Activated naive CD4-positive, alpha-beta T cell treated with Interleukin-2 at 50 U/mL for 16 hours (primary cell): ENCODE data around the gene TMEM240.
"Not testable (repeated sequence)": the region's sequence is repeated elsewhere in the genome, so short reads cannot be mapped to it uniquely, and the experiment has no call there.

Experiments
- DNase-seq: peaks from one replicate; pipeline ENCODE4 v3.0.0-alpha.2; 2020

Gene TMEM240

DNA sequence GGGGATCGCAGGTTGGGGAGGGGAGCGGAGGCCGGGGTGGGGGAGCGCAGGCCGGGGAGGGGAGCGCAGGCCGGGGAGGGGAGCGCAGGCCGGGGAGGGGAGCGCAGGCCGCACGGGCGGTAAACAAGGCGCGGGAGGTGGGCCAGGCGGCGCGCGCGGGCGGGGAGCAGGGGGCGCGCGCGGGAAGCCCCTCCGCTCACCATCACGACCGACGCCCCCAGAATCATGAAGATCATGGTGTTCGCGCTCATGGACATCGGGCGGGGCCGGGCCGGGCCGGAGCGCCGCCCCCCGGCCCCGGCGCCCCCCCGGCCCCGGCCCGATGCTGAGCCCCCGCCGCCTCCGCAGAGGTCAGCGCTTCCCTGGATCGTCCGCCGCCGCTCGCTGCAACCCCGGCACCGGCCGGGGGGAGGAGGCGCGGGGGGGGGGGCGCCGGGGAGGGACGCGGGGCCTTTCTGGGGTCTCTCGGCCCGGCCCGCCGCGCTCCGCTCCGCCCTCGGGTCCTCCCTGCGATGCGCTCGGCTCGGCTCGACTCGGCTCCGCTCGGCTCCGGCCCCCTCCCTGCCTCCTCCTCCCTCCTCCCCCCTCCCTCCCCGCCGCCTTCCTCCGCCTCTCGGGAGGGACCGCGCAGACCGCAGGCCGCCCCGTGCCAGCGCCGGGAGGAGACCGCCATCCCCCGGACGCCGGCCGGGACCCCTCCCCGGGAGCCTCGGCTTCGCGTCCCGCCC is at the start of gene TMEM240:
TSS of gene TMEM240 (minus strand) at position 535 of the 728 bp plus-strand sequence. CDS start at position 257, 278 bp downstream.
- DNase-seq, result peak; percentile 48

DNA sequence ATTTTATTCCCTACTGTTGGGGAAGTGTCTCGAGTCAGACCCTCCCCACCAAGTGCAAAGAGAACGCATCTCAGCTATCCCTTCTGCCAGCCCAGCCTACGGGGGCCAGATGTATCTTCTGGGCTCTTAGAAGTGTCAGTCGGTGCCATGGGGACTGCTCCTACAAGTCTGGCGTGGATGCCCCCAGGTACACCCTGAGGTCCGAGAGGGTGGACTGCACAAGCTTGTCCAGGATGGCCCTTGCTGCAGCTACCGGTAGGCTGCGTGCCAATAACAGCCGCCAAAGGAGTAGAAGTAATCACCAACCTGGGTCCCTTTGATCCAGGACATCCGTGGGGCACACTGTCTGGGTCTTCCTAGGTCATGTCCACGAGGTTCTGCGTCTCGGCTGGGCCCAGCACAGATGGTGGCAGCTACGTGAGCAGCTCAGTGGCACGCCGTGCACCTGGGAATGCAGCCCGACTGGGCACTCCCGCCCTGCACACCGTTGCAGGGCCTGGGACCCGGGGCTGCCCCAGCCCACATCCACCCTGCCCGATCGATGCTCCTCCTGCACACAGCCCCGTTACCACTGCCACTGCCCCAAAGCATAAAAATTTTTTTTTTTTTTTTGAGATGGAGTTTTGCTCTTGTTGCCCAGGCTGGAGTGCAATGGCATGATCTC is 43.1 kb upstream of the TMEM240 start:
- DNase-seq, result no peak

DNA sequence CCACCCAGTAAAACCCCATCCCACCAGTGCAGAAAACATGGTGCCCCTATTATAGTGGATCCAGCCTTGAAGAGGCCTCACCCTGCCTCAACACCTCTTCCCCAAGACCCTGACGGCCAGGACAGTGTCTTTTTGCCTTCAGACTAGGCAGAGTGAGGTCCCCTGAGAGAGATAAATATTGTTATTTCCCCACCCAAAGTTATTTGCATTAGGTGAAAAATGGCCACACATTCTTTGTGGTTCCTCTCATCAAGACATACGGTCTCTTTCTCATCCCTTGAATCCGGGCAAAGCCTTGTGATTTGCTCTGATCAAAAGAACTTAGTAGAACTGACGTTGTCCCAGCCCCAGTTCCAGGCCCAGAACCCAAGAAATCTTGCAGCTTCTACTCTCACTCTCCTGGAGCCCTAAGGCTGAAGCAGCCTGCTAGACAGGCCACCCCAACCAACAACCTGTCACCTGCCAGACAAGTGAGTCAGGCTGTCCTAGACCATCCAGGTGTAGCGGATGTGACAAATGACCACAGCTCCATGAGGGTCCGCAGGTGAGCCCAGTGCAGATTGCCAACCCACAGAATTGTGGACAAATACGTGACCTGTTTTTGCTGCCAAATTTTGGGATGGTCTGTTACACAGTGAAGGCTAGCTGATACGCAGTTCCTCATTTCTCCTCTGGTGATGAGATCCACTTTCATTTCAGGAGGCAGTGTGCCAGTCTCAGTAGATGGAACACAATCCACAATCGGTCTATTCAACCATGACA is 42.3 kb upstream of the TMEM240 start:
- no peak for DNase-seq

DNA sequence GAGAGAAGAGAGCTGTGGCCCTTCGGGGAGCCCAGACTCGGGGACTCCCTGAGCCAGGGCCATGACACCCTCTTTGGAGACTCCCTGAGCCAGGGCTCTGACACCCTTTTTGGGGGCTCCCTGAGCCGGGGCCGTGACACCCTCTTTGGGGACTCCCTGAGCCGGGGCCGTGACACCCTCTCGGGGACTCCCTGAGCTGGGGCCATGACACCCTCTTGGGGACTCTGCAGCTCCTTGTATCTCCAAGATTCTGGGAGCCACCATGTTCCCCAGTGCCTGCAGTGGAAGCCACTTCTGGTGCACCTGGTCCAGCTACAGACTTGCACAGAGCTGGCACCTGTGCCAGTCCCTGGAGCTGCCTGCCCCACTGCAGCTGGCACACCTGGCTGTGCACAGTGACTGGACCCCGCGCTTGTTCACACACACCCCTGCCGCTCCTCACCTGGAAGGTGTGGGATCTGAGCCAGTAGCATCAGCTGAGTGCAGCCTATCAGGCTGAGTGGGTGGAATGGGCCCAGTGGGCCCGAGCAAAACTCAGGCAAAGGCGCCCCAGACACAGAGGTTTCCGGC is 38.0 kb upstream of the TMEM240 start:
- DNase-seq, result no peak

DNA sequence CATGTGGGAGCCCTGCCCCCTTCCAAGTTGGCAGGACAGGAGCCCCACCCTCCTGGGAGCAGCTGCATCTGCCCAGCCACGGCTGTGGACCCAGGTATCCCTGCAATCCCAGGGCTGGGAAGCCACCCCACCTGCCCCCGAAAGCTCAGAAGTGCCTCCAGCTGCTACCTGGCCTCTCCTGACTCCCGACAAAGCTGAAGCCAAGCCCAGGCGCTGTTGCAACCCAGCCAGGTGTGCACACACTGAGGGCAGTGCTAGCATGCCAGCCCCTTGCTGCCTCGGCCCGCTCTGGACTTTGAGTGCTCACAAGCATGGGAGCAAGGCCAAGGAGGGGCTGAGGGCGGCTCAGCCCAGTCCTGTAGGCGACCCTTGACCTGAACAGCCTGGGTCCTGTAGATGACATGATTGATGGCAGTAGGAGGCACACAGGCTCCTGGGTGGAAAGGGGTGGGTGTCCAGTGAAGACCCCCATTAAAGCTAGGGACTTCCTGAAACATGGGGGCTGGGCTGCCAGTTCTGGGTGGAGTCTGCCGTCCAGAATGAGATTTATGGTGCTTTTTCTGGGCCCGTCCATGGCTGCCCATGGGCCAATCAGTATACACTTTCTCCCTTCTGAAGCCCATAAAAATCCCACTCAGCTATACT is 37.1 kb upstream of the TMEM240 start:
- DNase-seq, result no peak

DNA sequence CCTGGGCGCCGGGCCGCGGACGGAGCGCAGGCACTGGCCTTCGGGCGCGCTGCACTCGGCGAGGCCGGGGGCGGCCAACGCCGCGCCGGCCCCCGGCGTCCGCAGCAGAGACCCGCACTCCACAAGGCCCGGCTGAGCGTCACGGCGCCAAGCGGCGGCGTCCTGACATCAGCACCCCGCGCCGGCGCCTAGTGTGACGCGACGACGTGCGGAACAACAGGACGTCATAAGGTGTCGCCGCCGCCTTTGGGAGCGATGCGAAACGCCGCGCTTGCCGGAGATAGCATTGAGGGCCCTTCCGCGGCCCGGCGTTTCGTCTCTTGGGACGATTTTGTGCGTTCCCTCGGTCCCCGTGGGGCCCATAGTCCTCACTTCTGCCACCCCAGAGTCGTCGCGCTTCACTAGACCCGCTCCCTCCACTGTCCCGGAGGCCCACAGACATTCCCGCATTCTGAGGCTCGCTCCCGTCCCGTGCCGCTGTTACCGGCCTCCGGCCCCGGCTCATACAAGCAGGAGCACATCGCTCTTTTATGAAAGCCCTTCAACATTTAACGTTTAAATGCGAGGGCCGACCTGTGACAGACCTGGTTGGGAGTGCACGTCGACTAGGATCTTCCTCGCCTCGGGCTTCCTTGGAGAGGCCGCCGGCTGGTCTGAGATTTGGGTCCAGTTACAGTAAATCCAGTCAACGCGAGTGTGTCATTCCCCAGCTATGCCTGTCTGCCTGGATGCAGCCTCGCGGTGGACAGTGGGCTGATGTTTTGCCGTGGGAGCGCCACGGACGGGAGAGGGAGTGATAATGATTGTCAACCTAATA is 34.5 kb upstream of the TMEM240 start, which contains the start of gene SSU72:
TSS of gene SSU72 (minus strand) at position 143 of the 817 bp plus-strand sequence. CDS start 306 bp downstream, outside the sequence.
- DNase-seq, result peak; percentile 93

DNA sequence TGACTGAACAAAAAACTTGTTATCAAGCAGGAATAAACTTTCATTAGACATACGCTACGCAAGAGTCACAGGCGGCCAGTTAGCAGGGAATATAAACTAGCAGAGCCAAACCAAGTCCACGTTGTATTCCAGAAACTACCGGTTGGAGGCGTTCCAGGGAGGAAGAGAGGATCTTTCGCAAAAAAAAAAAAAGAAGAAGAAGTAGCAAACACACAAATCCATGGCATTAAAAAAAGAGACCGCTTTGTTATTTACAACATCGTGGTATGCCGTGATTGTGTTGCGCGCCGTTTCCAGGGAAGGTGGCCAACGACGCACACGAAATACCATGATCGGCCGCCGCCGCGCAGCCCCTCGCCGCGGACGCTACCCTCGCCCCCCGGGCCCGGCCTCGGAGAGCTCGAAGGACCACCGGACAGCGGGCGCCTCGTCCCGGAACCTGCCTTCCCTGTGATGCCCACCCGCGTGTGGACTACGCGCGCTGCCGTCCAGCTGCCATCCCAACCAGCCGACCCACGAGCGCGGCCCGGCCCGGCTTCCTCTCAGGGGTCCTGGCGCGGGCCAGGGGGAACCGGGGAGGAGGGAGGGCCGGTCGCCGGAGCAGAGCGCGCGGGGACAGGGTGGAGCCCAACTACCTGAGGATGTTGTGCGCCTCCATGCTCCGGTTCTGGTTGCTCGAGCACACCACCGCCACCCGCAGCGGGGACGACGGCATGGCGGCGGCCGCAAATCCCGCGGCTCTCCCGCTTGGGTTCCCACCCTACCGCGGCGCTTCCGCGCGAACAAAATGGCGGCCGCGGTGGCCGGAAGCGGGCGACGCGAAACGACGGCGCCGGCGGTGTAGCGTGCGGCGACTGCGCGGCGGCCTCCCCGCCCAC is 33.7 kb upstream of the TMEM240 start:
- DNase-seq, result peak; percentile 73

DNA sequence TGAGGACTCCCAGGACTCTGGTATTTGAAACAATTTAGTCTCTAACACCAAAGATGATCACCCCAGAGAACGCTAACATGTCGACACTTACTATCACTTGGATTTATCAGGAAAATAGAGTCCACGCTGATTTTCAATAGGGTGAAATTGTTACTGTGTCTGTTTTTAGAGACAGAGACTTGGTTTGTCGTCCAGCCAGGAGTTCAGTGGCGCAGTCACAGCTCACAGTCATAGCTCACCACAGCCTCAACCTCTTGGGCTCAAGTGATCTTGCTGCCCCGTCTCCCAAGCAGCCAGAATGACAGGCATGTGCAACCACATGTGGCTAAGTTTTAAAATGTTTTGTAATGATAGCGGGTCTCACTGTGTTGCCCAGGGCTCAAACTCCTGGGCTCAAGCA is 28.9 kb upstream of the TMEM240 start:
- DNase-seq, result no peak

DNA sequence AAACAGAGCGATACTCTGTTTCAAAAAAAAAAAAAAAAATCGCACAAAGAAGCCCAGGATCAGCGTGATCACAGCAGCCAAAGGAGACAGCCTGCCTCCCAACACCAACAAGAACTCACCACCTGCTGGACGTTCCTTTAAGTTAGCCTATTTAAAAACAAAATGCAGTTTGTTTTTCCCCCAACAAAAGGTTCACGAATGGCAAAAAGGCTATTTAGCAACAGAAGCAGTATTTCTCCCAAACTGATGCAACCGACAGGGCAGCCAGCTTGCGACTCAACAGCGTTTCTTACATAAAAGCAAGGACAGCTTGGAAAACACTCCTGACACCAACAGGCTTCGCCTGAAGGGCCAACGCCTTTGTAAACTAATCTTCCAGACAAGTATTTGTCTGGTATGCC is 27.5 kb upstream of the TMEM240 start:
- DNase-seq, result no peak

DNA sequence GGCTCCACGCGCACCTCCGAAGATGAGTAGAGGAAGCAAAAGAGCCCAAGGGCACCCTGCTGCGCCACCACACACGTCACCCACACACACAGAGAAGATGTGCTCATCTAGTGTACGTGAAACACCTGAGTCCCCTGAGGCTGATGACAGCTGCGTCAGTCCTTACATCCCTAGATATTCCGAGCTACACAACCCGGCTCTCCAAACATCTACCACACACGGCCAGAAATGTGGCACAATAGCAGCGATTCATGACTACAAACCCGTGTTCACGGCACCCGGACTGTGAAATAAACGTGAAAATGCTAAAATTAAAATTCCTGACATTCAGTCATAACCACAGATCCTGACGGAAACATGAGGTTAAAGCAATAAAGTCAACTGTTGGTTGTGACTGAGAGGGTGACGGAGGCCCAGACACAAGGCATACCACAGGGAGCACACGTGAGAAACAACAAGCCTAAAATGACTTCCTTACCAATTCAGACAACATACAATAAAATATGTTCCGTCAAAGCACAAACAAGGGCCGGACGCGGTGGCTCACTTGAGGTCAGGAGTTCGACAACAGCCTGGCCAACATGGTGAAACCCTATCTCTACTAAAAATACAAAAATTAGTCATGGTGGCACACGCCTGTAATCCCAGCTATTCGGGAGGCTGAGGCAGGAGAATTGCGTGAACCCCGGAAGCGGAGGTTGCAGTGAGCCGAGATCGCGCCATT is 26.9 kb upstream of the TMEM240 start:
- DNase-seq, result no peak

DNA sequence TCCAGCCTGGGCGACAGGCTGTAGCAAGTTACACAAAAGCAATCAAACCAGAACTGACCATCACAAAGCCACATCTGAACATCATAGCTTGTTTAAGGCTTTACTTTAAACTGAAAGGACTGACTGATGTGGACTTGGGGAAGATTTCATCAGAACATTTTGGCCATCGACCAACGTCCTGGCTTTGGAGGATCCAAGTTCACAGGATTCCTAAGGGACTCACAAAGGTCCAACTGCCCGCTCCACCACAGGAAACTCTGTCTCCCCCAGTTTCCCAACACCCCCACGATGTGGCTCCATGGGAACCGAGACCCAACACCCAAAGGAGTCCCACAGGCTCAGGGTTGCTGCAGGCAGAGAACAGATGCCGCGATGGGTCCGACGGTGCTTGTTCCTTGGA is 24.9 kb upstream of the TMEM240 start:
- no peak for DNase-seq

DNA sequence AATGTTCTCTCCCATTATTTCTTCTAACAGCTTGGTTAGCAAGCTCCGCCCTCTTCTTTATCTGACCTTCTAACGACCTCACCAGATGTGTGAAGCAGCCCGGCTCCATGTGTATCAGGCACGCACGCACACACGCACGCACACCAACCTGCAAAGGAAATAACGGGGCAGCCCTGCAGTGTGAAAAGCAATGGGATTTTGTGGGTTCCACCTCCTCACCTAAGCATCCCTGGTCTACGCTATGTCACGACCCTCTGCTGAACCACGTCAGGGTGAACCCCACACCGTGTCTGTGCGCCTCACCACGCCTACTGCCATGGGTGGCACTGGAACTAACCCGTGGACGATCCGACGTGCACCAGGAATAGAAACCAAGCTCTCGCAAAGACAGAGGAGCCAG is 23.8 kb upstream of the TMEM240 start:
- DNase-seq, result no peak

DNA sequence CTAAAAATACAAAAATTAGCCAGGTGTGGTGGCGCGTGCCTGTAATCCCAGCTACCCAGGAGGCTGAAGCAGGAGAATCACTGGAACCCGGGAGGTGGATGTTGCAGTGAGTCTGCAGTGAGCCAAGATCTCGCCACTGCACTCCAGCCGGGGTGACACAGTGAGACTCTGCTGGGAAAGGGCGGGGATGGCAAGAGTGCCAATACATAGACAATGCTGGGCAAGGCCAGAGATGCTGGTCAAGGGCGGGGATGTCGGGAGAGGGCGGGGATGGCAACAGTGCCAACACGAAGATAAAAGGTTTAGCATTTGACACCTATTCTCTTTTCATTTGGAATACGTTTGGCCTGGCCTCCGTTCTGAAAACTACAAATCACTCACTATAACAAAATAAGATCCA is 23.3 kb upstream of the TMEM240 start:
- DNase-seq, result no peak

DNA sequence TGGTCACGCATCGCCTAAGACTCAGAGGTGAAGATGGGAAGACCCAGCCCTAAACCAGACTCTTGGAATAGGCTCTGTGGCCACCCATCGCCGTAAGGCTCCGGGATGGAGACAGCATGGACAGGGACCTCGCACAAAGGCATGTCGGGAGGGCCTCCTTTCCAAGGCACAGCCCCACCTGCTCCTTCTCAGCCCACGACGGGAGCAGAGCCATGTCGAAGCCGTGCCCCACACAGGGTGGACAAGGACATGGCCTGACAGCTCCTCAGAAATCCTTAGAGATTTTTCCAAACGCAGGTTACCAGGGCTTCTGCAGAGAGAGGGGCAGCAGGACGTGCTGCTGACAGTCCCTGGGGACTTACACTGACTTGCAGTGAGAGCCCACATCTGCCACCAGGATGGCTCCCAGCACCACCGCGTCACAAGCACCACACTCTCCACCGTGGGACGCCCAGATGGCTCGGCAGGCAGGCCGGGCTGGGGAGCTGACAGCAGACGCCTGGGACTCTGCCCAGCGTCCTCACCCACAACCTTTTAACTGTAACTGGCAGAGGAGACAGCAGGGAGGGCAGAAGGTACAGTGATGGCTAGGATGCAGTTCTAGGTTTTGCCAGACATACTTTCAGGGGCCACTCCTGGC is 22.3 kb upstream of the TMEM240 start:
- no peak for DNase-seq

DNA sequence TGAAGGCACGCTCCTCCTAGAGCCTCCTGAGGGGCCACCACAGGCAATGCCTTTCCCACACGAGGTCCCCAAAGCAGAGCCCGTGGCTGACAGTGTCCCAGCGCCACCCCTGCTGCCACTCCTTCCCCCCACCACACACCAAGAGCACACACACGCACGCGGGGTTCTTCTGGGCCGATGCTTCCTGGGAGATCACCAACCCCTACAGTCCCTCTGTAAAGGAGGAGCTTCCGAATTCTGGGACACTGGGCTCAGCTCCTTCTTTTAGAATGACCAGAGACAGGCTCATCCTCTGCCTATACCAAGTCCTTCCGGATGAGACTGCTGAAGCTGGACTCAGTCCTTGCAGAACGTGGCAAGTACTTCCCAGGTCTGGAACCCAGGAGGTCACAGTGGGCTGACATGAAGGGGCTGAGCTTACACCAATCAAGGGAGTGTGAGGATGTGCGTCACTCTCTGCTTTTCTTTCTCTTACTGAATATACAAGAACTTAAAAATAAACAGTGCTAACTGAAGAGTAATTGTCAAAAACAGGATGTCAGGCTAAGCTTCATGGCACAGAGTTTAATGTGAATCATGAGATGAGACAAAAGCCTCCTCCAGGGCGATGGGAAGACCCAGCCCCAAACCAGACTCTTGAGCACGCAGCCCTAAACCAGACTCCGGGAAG is 21.5 kb upstream of the TMEM240 start:
- no peak for DNase-seq

DNA sequence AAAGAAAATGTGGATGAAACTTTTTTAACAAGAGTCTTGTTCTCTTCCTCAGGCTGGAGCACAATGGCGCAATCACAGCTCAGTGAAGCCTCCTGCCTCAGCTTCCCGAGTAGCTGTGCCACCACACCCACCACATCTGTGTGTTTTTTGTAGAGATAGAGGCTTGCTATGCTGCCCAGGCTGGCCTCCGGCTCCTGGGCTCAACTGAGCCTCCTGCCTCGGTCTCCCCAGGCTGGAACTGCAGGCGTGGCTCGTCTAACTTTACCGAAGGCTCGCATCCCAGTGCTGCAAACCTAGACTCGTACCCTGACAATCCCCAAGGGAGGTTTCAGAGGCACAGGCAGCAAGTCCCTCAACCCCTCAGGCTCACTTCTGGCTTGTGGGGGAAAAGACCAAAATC is 19.8 kb upstream of the TMEM240 start:
- no peak for DNase-seq

DNA sequence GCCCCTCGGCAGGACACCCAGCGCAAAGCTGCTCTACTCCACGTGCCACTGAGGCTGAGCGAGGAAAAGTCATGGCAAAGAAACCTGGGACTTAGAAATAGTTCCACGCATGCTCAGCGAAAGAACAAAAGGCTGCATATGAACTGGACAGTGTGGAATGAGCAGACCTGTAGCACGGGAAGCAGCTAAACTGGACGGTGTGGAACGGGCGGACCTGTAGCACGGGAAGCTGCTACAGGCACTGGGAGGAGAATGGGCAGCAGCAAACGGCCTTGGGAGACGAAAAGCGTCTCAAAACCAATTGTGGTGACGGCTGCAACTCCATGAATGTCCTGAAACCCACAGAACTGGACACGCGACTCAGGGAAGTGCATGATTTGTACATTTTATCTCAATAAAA is 18.6 kb upstream of the TMEM240 start:
- DNase-seq, result no peak

DNA sequence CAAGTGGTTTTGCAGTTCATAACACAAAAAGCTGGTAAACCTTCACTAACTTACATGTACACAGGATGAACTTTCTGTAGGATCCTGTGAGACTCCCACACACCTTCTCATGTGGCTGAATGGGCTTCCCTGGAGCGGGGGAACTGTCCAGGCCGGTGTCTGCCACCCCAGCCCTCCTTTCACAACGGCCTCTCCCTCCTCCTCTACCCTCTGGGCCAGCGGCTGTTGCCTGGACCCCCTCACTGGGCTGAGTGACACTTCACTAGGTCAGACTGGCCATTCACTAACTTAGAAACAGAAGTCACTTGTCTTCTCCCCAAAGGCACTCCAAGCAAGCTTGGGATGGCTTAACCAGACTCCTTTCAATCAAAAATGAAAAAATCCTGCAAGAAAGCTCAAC is 18.2 kb upstream of the TMEM240 start:
- no peak for DNase-seq

DNA sequence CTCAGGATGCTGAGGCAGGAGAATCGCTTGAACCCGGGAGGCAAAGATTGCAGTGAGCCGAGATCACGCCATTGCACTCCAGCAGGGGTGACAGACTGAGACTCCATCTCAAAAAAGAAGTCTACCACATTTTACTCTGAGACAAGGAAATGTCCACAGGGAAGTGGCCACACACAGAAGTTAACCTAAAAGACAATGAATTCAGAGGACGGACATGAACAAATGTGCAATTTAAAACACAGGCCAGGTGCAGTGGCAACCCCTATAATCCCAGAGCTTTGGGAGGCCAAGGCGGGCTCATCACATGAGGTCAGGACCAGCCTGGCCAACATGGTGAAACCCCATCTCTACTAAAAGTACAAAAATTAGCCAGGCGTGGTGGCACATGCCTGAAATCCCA is 17.3 kb upstream of the TMEM240 start:
- DNase-seq, result not testable (repeated sequence)
